Body of pancreas (tissue), 4 donors: ENCODE measurements around the gene SLC2A10.

ENCODE experiments used
- POLR2A ChIP-seq, 3 donors: fragments of 450-650 bp; IDR thresholded peaks; one replicate each; pipeline ENCODE4 v1.6.1; 2016; ENCODE audit warnings: antibody characterized with exemption in 3 of 3, mild to moderate bottlenecking in 2 of 3
- TF ChIP-seq, protein P1 (sequence below), 7 experiments: fragments of 450-650 bp in 4 of 7; fragments of 200-600 bp in 3 of 7; sonication (generic) in 3 of 7; IDR thresholded peaks; one replicate each; pipeline ENCODE4 v1.5.1; 2016 to 2019; ENCODE audit warnings: antibody characterized with exemption in 7 of 7

DNA sequence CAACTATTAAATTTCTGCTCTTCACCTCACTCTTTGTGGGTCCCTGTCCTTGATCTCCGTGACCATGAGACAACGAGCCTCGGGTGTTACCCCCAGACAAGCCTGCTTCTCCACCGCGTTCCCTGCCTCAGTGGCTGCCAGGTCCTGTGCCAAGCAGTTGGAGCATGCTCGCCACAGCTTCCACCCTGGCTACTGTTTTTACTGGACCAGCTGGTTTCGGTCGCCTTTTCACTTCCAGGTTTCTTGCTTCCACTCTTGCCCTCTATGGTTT, 25.8 kb upstream of the SLC2A10 start:
- TF ChIP-seq, protein P1, sequence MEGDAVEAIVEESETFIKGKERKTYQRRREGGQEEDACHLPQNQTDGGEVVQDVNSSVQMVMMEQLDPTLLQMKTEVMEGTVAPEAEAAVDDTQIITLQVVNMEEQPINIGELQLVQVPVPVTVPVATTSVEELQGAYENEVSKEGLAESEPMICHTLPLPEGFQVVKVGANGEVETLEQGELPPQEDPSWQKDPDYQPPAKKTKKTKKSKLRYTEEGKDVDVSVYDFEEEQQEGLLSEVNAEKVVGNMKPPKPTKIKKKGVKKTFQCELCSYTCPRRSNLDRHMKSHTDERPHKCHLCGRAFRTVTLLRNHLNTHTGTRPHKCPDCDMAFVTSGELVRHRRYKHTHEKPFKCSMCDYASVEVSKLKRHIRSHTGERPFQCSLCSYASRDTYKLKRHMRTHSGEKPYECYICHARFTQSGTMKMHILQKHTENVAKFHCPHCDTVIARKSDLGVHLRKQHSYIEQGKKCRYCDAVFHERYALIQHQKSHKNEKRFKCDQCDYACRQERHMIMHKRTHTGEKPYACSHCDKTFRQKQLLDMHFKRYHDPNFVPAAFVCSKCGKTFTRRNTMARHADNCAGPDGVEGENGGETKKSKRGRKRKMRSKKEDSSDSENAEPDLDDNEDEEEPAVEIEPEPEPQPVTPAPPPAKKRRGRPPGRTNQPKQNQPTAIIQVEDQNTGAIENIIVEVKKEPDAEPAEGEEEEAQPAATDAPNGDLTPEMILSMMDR (IDR thresholded peaks at IDR 0.05): no peak
- no peak for TF ChIP-seq POLR2A (IDR thresholded peaks at IDR 0.05)
